Measurements from ENCODE around the gene TGIF2LX. TPM values are rescaled to one million over a fixed set of nuclear protein-coding genes. Genes with fewer than 3 reads are reported as not detected.
"Not testable (repeated sequence)": the region's sequence is repeated elsewhere in the genome, so short reads cannot be mapped to it uniquely, and the experiment has no call there.

The TGIF2LX gene
- total RNA-seq: not detected
- total RNA-seq (2013): not detected

GRCh38 chrX:89921665-89922064 lies at the start of gene TGIF2LX:
Gene TGIF2LX, plus strand, starts transcription at chrX:89921908. Its CDS starts 178 bp downstream, at chrX:89922086.
- H3K36me3 ChIP-seq (ENCODE audit: control insufficient read depth, insufficient read depth, low read length); H3K27ac ChIP-seq (ENCODE audit: low read length); H3K4me3 ChIP-seq (ENCODE audit: low read length); H3K4me3 Mint-ChIP-seq; H3K27me3 Mint-ChIP-seq (ENCODE audit: low read depth in 2 of 2); H3K4me1 ChIP-seq (ENCODE audit: control insufficient read depth, insufficient read depth, low read length); intact Hi-C loops (cut with micrococcal nuclease); H3K4me1 Mint-ChIP-seq; H3K36me3 Mint-ChIP-seq; DNase-seq; H3K27me3 ChIP-seq (ENCODE audit: control insufficient read depth, insufficient read depth, low read length); H3K9me3 ChIP-seq (ENCODE audit: control insufficient read depth, insufficient read depth, low read length); ATAC-seq; H3K9me3 Mint-ChIP-seq; H3K27ac Mint-ChIP-seq: not testable (repeated sequence)
- WGBS (ENCODE audit: insufficient coverage): 75% methylated on average over 8 of the region's 9 CpGs

GRCh38 chrX:89922338-89922934 lies 728 bp downstream of the TGIF2LX start:
- H3K36me3 ChIP-seq (ENCODE audit: control insufficient read depth, insufficient read depth, low read length); H3K27me3 ChIP-seq (ENCODE audit: control insufficient read depth, insufficient read depth, low read length); H3K4me1 Mint-ChIP-seq; H3K27ac Mint-ChIP-seq; DNase-seq; intact Hi-C loops (cut with micrococcal nuclease); H3K27ac ChIP-seq (ENCODE audit: low read length); H3K9me3 Mint-ChIP-seq; H3K4me1 ChIP-seq (ENCODE audit: control insufficient read depth, insufficient read depth, low read length); H3K36me3 Mint-ChIP-seq; ATAC-seq; H3K4me3 ChIP-seq (ENCODE audit: low read length); H3K27me3 Mint-ChIP-seq (ENCODE audit: low read depth in 2 of 2); H3K9me3 ChIP-seq (ENCODE audit: control insufficient read depth, insufficient read depth, low read length); H3K4me3 Mint-ChIP-seq: not testable (repeated sequence)
- WGBS (ENCODE audit: insufficient coverage): 85% methylated on average over 12 of the region's 18 CpGs

DNA sequence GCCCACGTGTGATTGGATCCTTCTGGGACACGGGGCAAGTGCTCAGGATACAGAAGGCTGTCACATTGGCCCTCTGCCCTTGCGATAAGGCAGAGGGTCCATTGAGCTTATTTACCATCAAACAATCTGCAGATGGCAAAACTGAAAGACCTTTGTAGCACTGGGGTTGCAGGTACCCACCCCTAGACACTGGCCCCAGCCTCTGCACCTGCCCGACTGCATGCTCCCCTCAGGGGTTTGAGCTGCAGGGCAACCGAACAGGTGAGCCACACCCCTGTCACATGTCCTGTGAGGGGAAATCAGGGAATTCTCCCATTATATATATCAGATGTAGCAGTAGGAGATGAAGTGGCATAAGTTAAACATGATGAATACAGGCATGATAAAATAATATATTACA lies 21.4 kb downstream of the TGIF2LX start:
- intact Hi-C loops (cut with micrococcal nuclease); H3K9me3 ChIP-seq (ENCODE audit: control insufficient read depth, insufficient read depth, low read length); H3K4me3 ChIP-seq (ENCODE audit: low read length); H3K27ac Mint-ChIP-seq; DNase-seq; H3K4me1 ChIP-seq (ENCODE audit: control insufficient read depth, insufficient read depth, low read length); H3K36me3 ChIP-seq (ENCODE audit: control insufficient read depth, insufficient read depth, low read length); H3K4me3 Mint-ChIP-seq; H3K27me3 ChIP-seq (ENCODE audit: control insufficient read depth, insufficient read depth, low read length); H3K27me3 Mint-ChIP-seq (ENCODE audit: low read depth in 2 of 2); ATAC-seq; H3K27ac ChIP-seq (ENCODE audit: low read length); H3K4me1 Mint-ChIP-seq; H3K9me3 Mint-ChIP-seq; H3K36me3 Mint-ChIP-seq: not testable (repeated sequence)
- WGBS (ENCODE audit: insufficient coverage): 92% methylated on average over 3 of the region's 5 CpGs

DNA sequence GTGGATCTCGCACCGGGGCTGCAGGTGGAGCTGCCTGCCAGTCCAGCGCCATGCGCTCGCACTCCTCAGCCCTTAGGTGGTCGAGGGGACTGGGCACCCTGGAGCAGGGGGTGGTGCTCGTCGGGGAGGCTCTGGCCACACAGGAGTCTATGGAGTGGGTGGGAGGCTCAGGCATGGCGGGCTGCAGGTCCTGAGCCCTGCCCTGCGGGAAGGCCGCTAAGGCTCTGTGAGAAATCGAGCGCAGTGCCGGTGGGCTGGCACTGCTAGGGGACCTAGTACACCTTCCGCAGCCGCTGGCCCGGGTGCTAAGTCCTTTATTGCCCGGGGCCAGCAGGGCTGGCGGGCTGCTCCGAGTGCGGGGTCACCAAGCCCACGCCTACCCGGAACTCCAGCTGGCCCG lies 43.9 kb downstream of the TGIF2LX start:
- not testable (repeated sequence) for DNase-seq; H3K36me3 Mint-ChIP-seq; H3K27ac ChIP-seq (ENCODE audit: low read length)

More for the DNA sequence above, 43.9 kb downstream of the TGIF2LX start:
- WGBS (ENCODE audit: insufficient coverage): 91% methylated on average over 17 of the region's 24 CpGs
- H3K4me3 Mint-ChIP-seq; H3K9me3 Mint-ChIP-seq; H3K4me1 ChIP-seq (ENCODE audit: control insufficient read depth, insufficient read depth, low read length); H3K9me3 ChIP-seq (ENCODE audit: control insufficient read depth, insufficient read depth, low read length); intact Hi-C loops (cut with micrococcal nuclease); H3K27me3 Mint-ChIP-seq (ENCODE audit: low read depth in 2 of 2); H3K36me3 ChIP-seq (ENCODE audit: control insufficient read depth, insufficient read depth, low read length); H3K4me1 Mint-ChIP-seq; H3K27ac Mint-ChIP-seq; ATAC-seq; H3K4me3 ChIP-seq (ENCODE audit: low read length); H3K27me3 ChIP-seq (ENCODE audit: control insufficient read depth, insufficient read depth, low read length): not testable (repeated sequence)

Data from natural killer cell (primary cell).